Measurements from ENCODE around the gene MBOAT2. TPM values are rescaled to one million over a fixed set of nuclear protein-coding genes. Genes with fewer than 3 reads are reported as not detected.
"Not testable (repeated sequence)": the region's sequence is repeated elsewhere in the genome, so short reads cannot be mapped to it uniquely, and the experiment has no call there.

The MBOAT2 gene
- total and polyA plus RNA-seq, 3 donors from 2014 or later, result 21.2 to 24.8 (median 24.2) TPM

- no peak for DNase-seq
- intact Hi-C loops (cut with DNase I; ENCODE audit: low total_unique reads), result no loop called here
- TF ChIP-seq POLR2A (IDR thresholded peaks at IDR 0.05) (no peak), CTCF (IDR thresholded peaks at IDR 0.05) (no peak)
- Histone ChIP-seq H3K27ac (no peak overlapping the region), H3K27me3 (no peaks in the 10 kb centered on the region), H3K4me1 (no peaks in the 10 kb centered on the region), H3K36me3 (ENCODE audit: low read depth, missing control alignments) (no peaks in the 10 kb centered on the region), H3K9me3 (no peaks in the 10 kb centered on the region), H3K4me3 (no peak overlapping the region)
- 92 to 93% methylated on average over 3 of the region's 3 CpGs for WGBS, 2 donors
These were observed 95.7 kb downstream of the MBOAT2 start for GRCh38 chr2:8907764-8908288.

GRCh38 chr2:8903924-8904323 is 99.6 kb downstream of the MBOAT2 start:
- WGBS, 2 donors, result 91 to 93% methylated on average over 7 of the region's 7 CpGs
- H3K4me1 ChIP-seq; H3K9me3 ChIP-seq; intact Hi-C loops (cut with DNase I; ENCODE audit: low total_unique reads); H3K36me3 ChIP-seq (ENCODE audit: low read depth, missing control alignments); H3K4me3 ChIP-seq; H3K27ac ChIP-seq; H3K27me3 ChIP-seq; DNase-seq: not testable (repeated sequence)

GRCh38 chr2:8902757-8903156 is 100.7 kb downstream of the MBOAT2 start:
- H3K36me3 ChIP-seq (ENCODE audit: low read depth, missing control alignments); H3K4me3 ChIP-seq; H3K27me3 ChIP-seq; intact Hi-C loops (cut with DNase I; ENCODE audit: low total_unique reads); H3K27ac ChIP-seq; H3K9me3 ChIP-seq; H3K4me1 ChIP-seq; DNase-seq: not testable (repeated sequence)
- 93 to 97% methylated on average over 7 of the region's 7 CpGs for WGBS, 2 donors

- DNase-seq; H3K4me1 ChIP-seq; H3K36me3 ChIP-seq (ENCODE audit: low read depth, missing control alignments); H3K27ac ChIP-seq; H3K27me3 ChIP-seq; H3K4me3 ChIP-seq; intact Hi-C loops (cut with DNase I; ENCODE audit: low total_unique reads); H3K9me3 ChIP-seq: not testable (repeated sequence)
- 89 to 92% methylated on average over 1 of the region's 1 CpG for WGBS, 2 donors
These were observed 106.3 kb downstream of the MBOAT2 start for GRCh38 chr2:8897206-8897605.

GRCh38 chr2:8896671-8897070 is 106.8 kb downstream of the MBOAT2 start:
- H3K36me3 ChIP-seq (ENCODE audit: low read depth, missing control alignments); H3K27me3 ChIP-seq; H3K4me3 ChIP-seq; H3K27ac ChIP-seq; intact Hi-C loops (cut with DNase I; ENCODE audit: low total_unique reads); H3K9me3 ChIP-seq; DNase-seq; H3K4me1 ChIP-seq: not testable (repeated sequence)
- 59 to 76% methylated on average over 5 of the region's 5 CpGs for WGBS, 2 donors

- H3K4me3 ChIP-seq; intact Hi-C loops (cut with DNase I; ENCODE audit: low total_unique reads); H3K36me3 ChIP-seq (ENCODE audit: low read depth, missing control alignments); DNase-seq; H3K27ac ChIP-seq; H3K4me1 ChIP-seq; H3K9me3 ChIP-seq; H3K27me3 ChIP-seq: not testable (repeated sequence)
- 94 to 96% methylated on average over 13 of the region's 13 CpGs for WGBS, 2 donors
These were observed 108.2 kb downstream of the MBOAT2 start for GRCh38 chr2:8895087-8895912.

- no peaks in the 10 kb centered on the region for H3K27me3 ChIP-seq
- DNase-seq, result no peak
- no peaks in the 10 kb centered on the region for H3K9me3 ChIP-seq
- no peaks in the 10 kb centered on the region for H3K36me3 ChIP-seq (ENCODE audit: low read depth, missing control alignments)
- TF ChIP-seq CTCF (IDR thresholded peaks at IDR 0.05) (no peak), POLR2A (IDR thresholded peaks at IDR 0.05) (no peak)
- H3K4me3 ChIP-seq, result no peak overlapping the region
- 70 to 71% methylated on average over 19 of the region's 19 CpGs for WGBS, 2 donors
- H3K27ac ChIP-seq, result no peak overlapping the region
- no peaks in the 10 kb centered on the region for H3K4me1 ChIP-seq
- intact Hi-C loops (cut with DNase I; ENCODE audit: low total_unique reads), result no loop called here
These were observed 109.3 kb downstream of the MBOAT2 start for GRCh38 chr2:8893978-8894820.

Measured in testis (tissue), 3 donors.